K562 (cell line): ENCODE results near the gene IL13RA1.

Source experiments
- NFE2L1 ChIP-seq: fragments of 450-650 bp; IDR thresholded peaks from 2 replicates; pipeline ENCODE4 v1.6.1; 2016; ENCODE audit warnings: missing genetic modification characterization, low read depth, mild to moderate bottlenecking, missing compliant biosample characterization, moderate library complexity, borderline replicate concordance
- NR2C2 ChIP-seq, 2 experiments: fragments of 200-800 bp in 1 of 2; sonication (Bioruptor generic) in 1 of 2; sonication (generic) in 1 of 2; formaldehyde crosslinking in 1 of 2; IDR thresholded peaks; 2 replicates each; pipeline versions ENCODE4 v1.6.1 to v1.8.0; 2016 to 2022; ENCODE audit warnings: mild to moderate bottlenecking in 1 of 2, missing compliant biosample characterization in 1 of 2, missing genetic modification characterization in 1 of 2, missing genetic modification reagents in 1 of 2
- POLR2A ChIP-seq: fragments of 450-650 bp; conservative IDR thresholded peaks from 2 replicates; pipeline ENCODE4 v1.6.1; 2016
- SNRNP70 ChIP-seq: fragments of 200-400 bp; formaldehyde crosslinking; optimal IDR thresholded peaks from 2 replicates; pipeline ENCODE3; 2017; ENCODE audit warnings: low read depth, low read length

DNA sequence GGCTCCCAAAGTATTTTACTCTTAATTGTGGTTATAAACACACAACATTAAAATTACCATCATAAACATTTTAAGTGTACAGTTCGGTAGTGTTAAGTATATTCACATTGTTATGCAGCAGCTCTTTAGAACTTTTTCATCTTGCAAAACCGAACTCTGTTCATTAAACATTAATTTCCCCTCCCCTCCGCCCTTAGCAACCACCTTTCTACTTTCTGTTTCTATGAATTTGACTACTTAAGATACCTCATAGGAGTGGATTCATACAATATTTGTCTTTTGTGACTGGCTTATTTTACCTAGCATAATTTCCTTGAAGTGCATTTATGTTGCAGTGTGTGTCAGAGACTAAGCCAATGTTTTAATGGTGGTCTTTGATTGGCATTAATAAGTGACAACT is 32.6 kb downstream of the IL13RA1 start:
- TF ChIP-seq POLR2A (no peak), NR2C2 (CRISPR knock-in tag; IDR thresholded peaks at IDR 0.05) (no peak), NR2C2 (tag; IDR thresholded peaks at IDR 0.05) (no peak), NFE2L1 (no peak), SNRNP70 (no peak)
